Spleen (tissue), 7 donors: Measurements from ENCODE around the gene CASKIN2.

Experiments
- CTCF ChIP-seq, 11 experiments: fragments of 200-600 bp in 7 of 11; fragments of 450-650 bp in 4 of 11; sonication (generic) in 4 of 11; IDR thresholded peaks in 8 of 11; conservative IDR thresholded peaks in 3 of 11; 1 replicate in 7 of 11; 2 replicates in 4 of 11; pipeline versions ENCODE4 v1.4.0 to v1.8.0; 2016 to 2021; ENCODE audit warnings: antibody characterized with exemption in 11 of 11, inconsistent platforms in 4 of 11, mild to moderate bottlenecking in 1 of 11
- POLR2A ChIP-seq, 3 donors: fragments of 450-650 bp; IDR thresholded peaks; one replicate each; pipeline ENCODE4 v1.5.1; 2017; ENCODE audit warnings: antibody characterized with exemption in 3 of 3, mild to moderate bottlenecking in 1 of 3
- donor health status: DM: no; HTN: no; CAD: no; lungs with moderate emphysema.
- donor health status: DM: no; HTN: no; CAD: no.
- donor health status: DM: no; HTN: no; CAD: no.

GRCh38 chr17:75531721-75532072, 16.4 kb upstream of the CASKIN2 start:
- TF ChIP-seq CTCF (IDR thresholded peaks at IDR 0.05 in 8 of 11, conservative IDR thresholded peaks at IDR 0.05 in 3 of 11), result no peak
- TF ChIP-seq POLR2A (IDR thresholded peaks at IDR 0.05), result no peak
